ENCODE data around the gene SAMD1. TPM values are rescaled to one million over a fixed set of nuclear protein-coding genes. Genes with fewer than 3 reads are reported as not detected.

The SAMD1 gene
- total and polyA plus RNA-seq, 2 experiments from 2014 or later, result 32.2 to 69.0 TPM

GRCh38 chr19:14116525-14116917 is 26.0 kb upstream of the SAMD1 start:
- peaks cover 11% of the 10 kb centered on the region for H3K36me3 Mint-ChIP-seq (ENCODE audit: low read depth)
- Histone ChIP-seq H3K79me2 (replicated peaks; ENCODE audit: insufficient read depth) (peaks cover 17% of the 10 kb centered on the region), H3K36me3 (ENCODE audit: insufficient read depth) (no peaks in the 10 kb centered on the region; the same call in 1 of the 2 replicates), H3K4me2 (peak overlapping the region; percentile 92), H2AFZ (no peak overlapping the region), H3F3A (replicated peaks; ENCODE audit: low read depth) (peaks cover 29% of the 10 kb centered on the region), H3K4me3 (peak overlapping the region; percentile 79), H3K4me1 (ENCODE audit: insufficient read depth) (peaks cover 49% of the 10 kb centered on the region), H4K20me1 (replicated peaks; ENCODE audit: insufficient read depth) (peaks cover 14% of the 10 kb centered on the region), H3K9me2 (ENCODE audit: insufficient read depth) (no peaks in the 10 kb centered on the region), H3K27ac (ENCODE audit: low read depth) (no peak overlapping the region), H3K27me3 (ENCODE audit: insufficient read depth) (no peaks in the 10 kb centered on the region)
- TF ChIP-seq ETS1 (IDR thresholded peaks at IDR 0.05) (no peak), ZNF331 (CRISPR knock-in tag; IDR thresholded peaks at IDR 0.05; ENCODE audit: low read depth) (no peak), CREB1 (CRISPR knock-in tag; IDR thresholded peaks at IDR 0.05; ENCODE audit: low read depth) (no peak), EZH2phosphoT487 (IDR thresholded peaks at IDR 0.05; ENCODE audit: unreplicated experiment) (no peak), REST (IDR thresholded peaks at IDR 0.05; ENCODE audit: unreplicated experiment) (no peak), ZNF114 (CRISPR knock-in tag; IDR thresholded peaks at IDR 0.05) (no peak), EZH2 (IDR thresholded peaks at IDR 0.05; ENCODE audit: low read depth, unreplicated experiment) (no peak), POLR2AphosphoS5 (IDR thresholded peaks at IDR 0.05; ENCODE audit: low read depth) (no peak), NANOG (IDR thresholded peaks at IDR 0.05; ENCODE audit: borderline replicate concordance) (no peak), CTCF (conservative IDR thresholded peaks at IDR 0.05; ENCODE audit: low read depth in 2 of 2) (no peak), STAT1 (IDR thresholded peaks at IDR 0.05; ENCODE audit: unreplicated experiment) (no peak), JUNB (IDR thresholded peaks at IDR 0.05; ENCODE audit: unreplicated experiment) (no peak)
- H3K27ac Mint-ChIP-seq, result no peak overlapping the region
- no peak for DNase-seq (ENCODE audit: low spot score)
- H3K4me3 Mint-ChIP-seq, result peak overlapping the region; percentile 82
- H3K27me3 Mint-ChIP-seq (ENCODE audit: insufficient read depth, low read depth, poor library complexity), result peaks cover 13% of the 10 kb centered on the region
- H3K4me1 Mint-ChIP-seq, result peaks cover 45% of the 10 kb centered on the region
- ATAC-seq, result no peak
- no peaks in the 10 kb centered on the region; the same call in 2 of the 3 replicates for H3K9me3 Mint-ChIP-seq
